HepG2 (cell line): ENCODE results near the gene GGA3. TPM values are rescaled to one million over a fixed set of nuclear protein-coding genes. Genes with fewer than 3 reads are reported as not detected.
A peak's percentile ranks its signal among the peaks of the same experiment; 100 is the strongest.

Experiments used
- ATAC-seq: fragments of 200-7000 bp; cut with Tn5 transposase; 3 replicates; pipeline ENCODE4 v1.9.1; 2020; ENCODE audit warnings: mild to moderate bottlenecking, moderate library complexity
- BruUV-seq: library from RNA; stranded (reverse); fragments of 400-500 nt; replicated peaks from 2 replicates; lab custom pipeline; 2021; lab: Mats Ljungman, UMichigan
- CTCF ChIA-PET: fragments of 300-600 bp; formaldehyde crosslinking; extraction: SDS; loops from one replicate; lab custom pipeline; 2021; ENCODE audit warnings: low total read pairs, inconsistent platforms, low intra/inter-chr PET ratio; lab: Yijun Ruan, JAX
- POLR2A ChIA-PET: fragments of 350-600 bp; sonication (Branson Sonifier 250); formaldehyde crosslinking; loops from one replicate; lab custom pipeline; 2020; ENCODE audit warnings: antibody characterized with exemption, inconsistent platforms; lab: Yijun Ruan, JAX
- DNase-seq: peaks from one replicate; pipeline ENCODE4 v3.0.0-alpha.2; 2015; ENCODE audit warnings: low spot score
- FAIRE-seq: peaks from 3 replicates; lab custom pipeline; 2011; peaks lifted over from hg19 to GRCh38; lab: Jason Lieb, UNC
- H2AFZ ChIP-seq: one replicate; pipeline ENCODE4 v1.6.1; 2011; ENCODE audit warnings: low read length, inconsistent platforms
- H3K27ac ChIP-seq: fragments of 300-600 bp; 3 replicates; pipeline ENCODE4 v1.8.0; 2011; ENCODE audit warnings: mixed run types, mild to moderate bottlenecking, mixed read lengths, low read length, inconsistent platforms; ENCODE audit not compliant: insufficient read depth; ENCODE audit errors: extremely low read length
- H3K27me3 ChIP-seq, 2 experiments: fragments of 200-600 bp in 1 of 2; 2 replicates in 1 of 2; 3 replicates in 1 of 2; pipeline versions ENCODE4 v1.6.0 to v1.8.0; 2011; ENCODE audit warnings: low read length in 2 of 2, mild to moderate bottlenecking in 2 of 2, moderate library complexity in 2 of 2, inconsistent platforms in 1 of 2; ENCODE audit not compliant: insufficient read depth in 2 of 2, control insufficient read depth in 1 of 2
- H3K36me3 ChIP-seq, 2 experiments: fragments of 200-600 bp in 1 of 2; replicated peaks in 1 of 2; 2 replicates in 1 of 2; 3 replicates in 1 of 2; pipeline versions ENCODE4 v1.5.1 to v1.8.0; 2011; ENCODE audit warnings: low read length in 2 of 2, inconsistent platforms in 1 of 2; ENCODE audit not compliant: insufficient read depth in 2 of 2, control insufficient read depth in 1 of 2
- H3K4me1 ChIP-seq: 2 replicates; pipeline ENCODE4 v1.5.1; 2012; ENCODE audit warnings: low read length, inconsistent platforms; ENCODE audit not compliant: insufficient read depth
- H3K4me2 ChIP-seq: 2 replicates; pipeline ENCODE4 v1.6.0; 2011; ENCODE audit warnings: low read depth, low read length, inconsistent platforms
- H3K4me3 ChIP-seq, 3 experiments: fragments of 200-600 bp in 1 of 3; sonication (generic), shearing (Covaris generic) in 1 of 3; replicated peaks in 1 of 3; 2 replicates each; pipeline ENCODE4 v1.5.1; 2011 to 2016; ENCODE audit warnings: low read length in 3 of 3, inconsistent platforms in 2 of 3, low read depth in 2 of 3, mild to moderate bottlenecking in 2 of 3, control low read depth in 1 of 3, mixed read lengths in 1 of 3; ENCODE audit not compliant: insufficient read depth in 1 of 3
- H3K79me2 ChIP-seq: one replicate; pipeline ENCODE4 v1.6.1; 2011; ENCODE audit warnings: low read length, inconsistent platforms; ENCODE audit not compliant: insufficient read depth
- H3K9ac ChIP-seq: 2 replicates; pipeline ENCODE4 v1.6.0; 2011; ENCODE audit warnings: mild to moderate bottlenecking, low read depth, low read length, inconsistent platforms; ENCODE audit not compliant: insufficient read depth
- H3K9me3 ChIP-seq: 2 replicates; pipeline ENCODE4 v1.5.1; 2012; ENCODE audit warnings: mild to moderate bottlenecking, low read length
- H4K20me1 ChIP-seq: 2 replicates; pipeline ENCODE4 v1.6.0; 2011; ENCODE audit warnings: inconsistent platforms, mild to moderate bottlenecking, low read length, moderate library complexity; ENCODE audit not compliant: insufficient read depth
- ARID5B ChIP-seq: IDR thresholded peaks from 2 replicates; pipeline ENCODE4 v1.4.0; 2020; ENCODE audit warnings: mild to moderate bottlenecking, missing genetic modification reagents
- NONO ChIP-seq, 2 experiments: fragments of 450-650 bp in 1 of 2; sonication (generic) in 1 of 2; formaldehyde crosslinking in 1 of 2; IDR thresholded peaks in 1 of 2; conservative IDR thresholded peaks in 1 of 2; 2 replicates each; pipeline versions ENCODE4 v1.6.1 to v1.8.0; 2017 to 2022; ENCODE audit warnings: mild to moderate bottlenecking in 1 of 2, missing genetic modification reagents in 1 of 2, moderate library complexity in 1 of 2
- SETDB1 ChIP-seq: sonication (generic); formaldehyde crosslinking; IDR thresholded peaks from 2 replicates; pipeline ENCODE4 v1.5.1; 2020; ENCODE audit warnings: missing genetic modification reagents, mild to moderate bottlenecking, borderline replicate concordance
- STAT6 ChIP-seq: sonication (generic); formaldehyde crosslinking; IDR thresholded peaks from 2 replicates; pipeline ENCODE4 v1.4.0; 2020; ENCODE audit warnings: missing genetic modification reagents, mild to moderate bottlenecking, borderline replicate concordance
- TIGD3 ChIP-seq: sonication (generic); formaldehyde crosslinking; IDR thresholded peaks from 2 replicates; pipeline ENCODE4 v1.5.1; 2020; ENCODE audit warnings: mild to moderate bottlenecking, missing genetic modification reagents, borderline replicate concordance
- TP53 ChIP-seq: sonication (generic); formaldehyde crosslinking; conservative IDR thresholded peaks from 2 replicates; pipeline ENCODE4 v1.4.0; 2020; ENCODE audit warnings: missing genetic modification reagents
- ZNF512B ChIP-seq: sonication (generic); formaldehyde crosslinking; IDR thresholded peaks from 2 replicates; pipeline ENCODE4 v1.5.1; 2020; ENCODE audit warnings: missing genetic modification reagents, mild to moderate bottlenecking, borderline replicate concordance
- WGBS: methylation state at CpG from one replicate; pipeline ENCODE4 v1.1.6; 2017; ENCODE audit warnings: low lambda C conversion rate; 5-methylcytosine and 5-hydroxymethylcytosine counted together
- in situ Hi-C: cut with HindIII; loops from 2 replicates; pipeline ENCODE4 v1.10.0; 2017; ENCODE audit warnings: low pct_unique_long_range_greater_than_20kb; ENCODE audit not compliant: extremely low pct_ligation_motif_present
- intact Hi-C: fragments of 100-400 bp; cut with micrococcal nuclease; formaldehyde crosslinking; loops from one replicate; pipeline ENCODE4 v1.10.0; 2022; ENCODE audit not compliant: unreplicated experiment
- polyA plus RNA-seq, 8 experiments: library from polyadenylated mRNA; depleted of rRNA in 3 of 8; stranded (reverse) in 7 of 8; unstranded in 1 of 8; fragments of >200 nt; fragmentation: Illumina TruSeq in 4 of 8; extraction: Trizol in 4 of 8; gene quantifications; 2 replicates each; pipeline versions ENCODE4 v1.2.1 to v1.2.3, GENCODE V29; 2011 to 2016; ENCODE audit warnings: low read depth in 4 of 8, missing spikeins in 1 of 8, mixed read lengths in 1 of 8; ENCODE audit not compliant: insufficient read depth in 1 of 8
- total RNA-seq, 5 experiments: library from RNA; depleted of rRNA; stranded (reverse); fragments of >200 nt; fragmentation: Illumina TruSeq; extraction: Trizol; gene quantifications; 2 replicates each; pipeline ENCODE4 v1.2.3, GENCODE V29; 2016; ENCODE audit warnings: low read depth in 1 of 5

Gene GGA3
- total and polyA plus RNA-seq, 2 of the 13 experiments (the other 11 are each of a cell fraction or from before 2014, with no cell fraction given), result 28.4 to 43.7 TPM

GRCh38 chr17:75270218-75270965 lies 9.0 kb upstream of the GGA3 start (continued):
- no peak for TF ChIP-seq TP53 (CRISPR knock-in tag)

- Histone ChIP-seq H4K20me1 (no peaks in the 10 kb centered on the region), H3K79me2 (peaks cover 6% of the 10 kb centered on the region), H3K9me3 (no peaks in the 10 kb centered on the region), H3K27me3 (no peaks in the 10 kb centered on the region), H3K4me3 (peak overlapping the region; percentile 91 to 98 (median 94)), H3K36me3 (peaks cover 12 to 34% of the 10 kb centered on the region in 2 experiments), H2AFZ (no peak overlapping the region), H3K4me1 (peaks cover 43% of the 10 kb centered on the region), H3K27ac (peak overlapping the region; percentile 68), H3K4me2 (peak overlapping the region; percentile 94), H3K9ac (peak overlapping the region; percentile 83)
- peak; percentile 11 for ATAC-seq
- FAIRE-seq, result no peak
- BruUV-seq, result no TSS peak
- intact Hi-C loops, result loop anchor here (1.0 to 2.0 kb wide), 3 partner anchors 39 to 143 kb away; partner anchors contain the start of gene GRB2
- in situ Hi-C loops, result loop anchor here (5.0 kb wide), 1 partner anchor 142 kb away; no protein-coding TSS in a partner anchor
- 16% methylated on average over 5 of the region's 6 CpGs for WGBS
- no peak for DNase-seq
- CTCF ChIA-PET, result interaction anchor here (0.9 to 1.1 kb wide), 2 partner anchors 19 to 143 kb away, joined by 3 read pairs; partner anchors contain the start of gene SLC25A19
- POLR2A ChIA-PET, result interaction anchor here (0.5 to 6.6 kb wide), 21 partner anchors 9 to 261 kb away, joined by 3 to 93 read pairs (median 7); partner anchors contain the start of genes GGA3, GRB2, JPT1 and MRPS7
- 0 out of 2 replicates have a peak, but pooled peaks have one; percentile 52 for TF ChIP-seq STAT6 (CRISPR knock-in tag)
- TF ChIP-seq ARID5B (CRISPR knock-in tag), result 0 out of 2 replicates have a peak, but pooled peaks have one; percentile 7
- no peak for TF ChIP-seq NONO (IDR thresholded peaks at IDR 0.05)
- no peak for TF ChIP-seq NONO (CRISPR knock-in tag; conservative IDR thresholded peaks at IDR 0.05)
- TF ChIP-seq ZNF512B (CRISPR knock-in tag), result 0 out of 2 replicates have a peak, but pooled peaks have one; percentile 4
- TF ChIP-seq SETDB1 (CRISPR knock-in tag), result 0 out of 2 replicates have a peak, but pooled peaks have one; percentile 21
- 0 out of 2 replicates have a peak, but pooled peaks have one; percentile 36 for TF ChIP-seq TIGD3 (CRISPR knock-in tag)
Observed at GRCh38 chr17:75269844-75270217, 8.4 kb upstream of the GGA3 start.
